ENCODE data around the gene ATP2B2.

Gene ATP2B2

GRCh38 chr3:10437272-10437994 lies 68.0 kb downstream of the ATP2B2 start:
- peak overlapping the region; percentile 49 for H3K4me3 Mint-ChIP-seq
- H3K36me3 Mint-ChIP-seq: no peaks in the 10 kb centered on the region
- no peaks in the 10 kb centered on the region for H3K27me3 Mint-ChIP-seq
- peaks cover 36% of the 10 kb centered on the region for H3K4me1 Mint-ChIP-seq (ENCODE audit: low read depth)
- peak overlapping the region; percentile 24 for H3K27ac Mint-ChIP-seq
- H3K9me3 Mint-ChIP-seq (ENCODE audit: low read depth): no peaks in the 10 kb centered on the region

DNA sequence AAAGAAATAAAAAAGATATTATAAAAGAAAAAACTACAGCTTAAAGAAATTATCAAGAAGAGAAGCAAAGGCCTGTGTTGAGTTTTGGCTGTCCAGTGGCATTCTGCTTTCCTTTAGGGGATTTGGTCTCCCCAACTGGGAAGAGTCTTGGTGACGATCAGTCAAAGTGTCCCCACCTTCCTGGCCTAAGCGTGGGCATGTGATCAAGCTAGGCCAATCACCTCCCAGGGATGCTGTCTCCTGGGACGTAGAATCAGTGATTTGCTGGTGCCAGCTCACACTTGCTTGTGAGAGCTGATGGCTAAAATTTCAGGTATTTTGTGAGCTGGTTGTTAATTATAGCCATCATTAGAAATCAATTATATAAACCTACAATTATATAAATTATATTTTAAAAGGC lies 69.5 kb downstream of the ATP2B2 start:
- Mint-ChIP-seq H3K4me3 (no peak overlapping the region), H3K9me3 (ENCODE audit: low read depth) (no peaks in the 10 kb centered on the region), H3K36me3 (no peaks in the 10 kb centered on the region), H3K27ac (no peak overlapping the region), H3K4me1 (ENCODE audit: low read depth) (peaks cover 33% of the 10 kb centered on the region), H3K27me3 (no peaks in the 10 kb centered on the region)

DNA sequence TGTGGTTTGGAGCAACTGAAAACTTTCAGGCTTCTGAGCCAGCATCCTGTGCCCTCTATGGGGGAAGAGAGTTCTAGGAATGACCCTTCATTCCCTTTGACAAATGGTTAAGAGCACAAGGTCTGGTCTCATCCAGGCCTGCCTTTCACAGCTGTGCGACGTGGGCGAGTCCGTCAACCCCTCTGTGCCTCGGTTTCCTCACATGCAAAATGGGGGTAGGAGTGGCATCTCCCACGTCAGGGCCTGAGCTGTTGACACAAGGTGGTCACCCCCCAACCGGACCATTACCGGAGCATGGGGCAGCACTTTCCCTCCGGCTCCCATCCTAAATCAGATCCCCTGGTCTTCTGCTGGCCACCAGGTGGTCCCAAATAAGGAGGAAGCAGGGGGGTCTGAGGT lies 70.4 kb downstream of the ATP2B2 start:
- H3K36me3 Mint-ChIP-seq: no peaks in the 10 kb centered on the region
- peaks cover 30% of the 10 kb centered on the region for H3K4me1 Mint-ChIP-seq (ENCODE audit: low read depth)
- H3K27me3 Mint-ChIP-seq: no peaks in the 10 kb centered on the region
- H3K4me3 Mint-ChIP-seq: no peak overlapping the region
- no peak overlapping the region for H3K27ac Mint-ChIP-seq
- H3K9me3 Mint-ChIP-seq (ENCODE audit: low read depth): no peaks in the 10 kb centered on the region

- Mint-ChIP-seq H3K4me3 (no peak overlapping the region), H3K9me3 (ENCODE audit: low read depth) (no peaks in the 10 kb centered on the region), H3K27me3 (no peaks in the 10 kb centered on the region), H3K4me1 (ENCODE audit: low read depth) (peaks cover 30% of the 10 kb centered on the region), H3K27ac (peak overlapping the region; percentile 46), H3K36me3 (no peaks in the 10 kb centered on the region)
Observed at GRCh38 chr3:10434144-10434937, 71.0 kb downstream of the ATP2B2 start.

DNA sequence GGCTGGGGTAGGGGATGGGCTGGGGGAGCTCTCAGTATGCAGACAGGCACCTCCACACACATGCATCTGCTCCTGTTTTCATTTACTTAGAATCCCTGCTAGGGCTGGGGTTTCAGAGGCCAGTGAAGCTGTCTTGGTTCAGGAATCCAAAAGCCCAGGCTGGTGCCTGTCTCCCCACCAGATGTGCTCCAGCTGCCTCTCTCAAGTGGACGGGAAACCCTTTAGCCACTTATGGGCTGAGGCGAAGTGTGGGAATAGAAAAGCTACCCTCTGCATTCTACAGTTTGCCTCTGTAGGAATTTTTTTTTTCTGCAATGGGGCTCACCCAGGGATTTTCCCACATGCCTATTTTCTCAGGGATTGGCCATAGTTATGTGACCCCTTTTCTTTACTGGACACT lies 72.5 kb downstream of the ATP2B2 start:
- H3K9me3 Mint-ChIP-seq (ENCODE audit: low read depth): no peaks in the 10 kb centered on the region
- H3K4me1 Mint-ChIP-seq (ENCODE audit: low read depth): peaks cover 23% of the 10 kb centered on the region
- H3K36me3 Mint-ChIP-seq: no peaks in the 10 kb centered on the region
- H3K4me3 Mint-ChIP-seq: no peak overlapping the region
- no peaks in the 10 kb centered on the region for H3K27me3 Mint-ChIP-seq
- H3K27ac Mint-ChIP-seq: no peak overlapping the region

GRCh38 chr3:10432156-10432845 lies 73.1 kb downstream of the ATP2B2 start:
- Mint-ChIP-seq H3K27ac (no peak overlapping the region), H3K9me3 (ENCODE audit: low read depth) (no peaks in the 10 kb centered on the region), H3K36me3 (no peaks in the 10 kb centered on the region)

GRCh38 chr3:10430805-10431204 lies 74.6 kb downstream of the ATP2B2 start:
- Mint-ChIP-seq H3K4me3 (no peak overlapping the region), H3K27ac (no peak overlapping the region), H3K27me3 (no peaks in the 10 kb centered on the region), H3K9me3 (ENCODE audit: low read depth) (no peaks in the 10 kb centered on the region), H3K36me3 (no peaks in the 10 kb centered on the region), H3K4me1 (ENCODE audit: low read depth) (peaks cover 4% of the 10 kb centered on the region)

More at GRCh38 chr3:10432156-10432845, 73.1 kb downstream of the ATP2B2 start:
- H3K27me3 Mint-ChIP-seq: no peaks in the 10 kb centered on the region
- H3K4me3 Mint-ChIP-seq: no peak overlapping the region
- H3K4me1 Mint-ChIP-seq (ENCODE audit: low read depth): peaks cover 17% of the 10 kb centered on the region

- Mint-ChIP-seq H3K4me3 (no peak overlapping the region), H3K27ac (no peak overlapping the region), H3K27me3 (no peaks in the 10 kb centered on the region), H3K36me3 (no peaks in the 10 kb centered on the region), H3K9me3 (ENCODE audit: low read depth) (no peaks in the 10 kb centered on the region), H3K4me1 (ENCODE audit: low read depth) (no peaks in the 10 kb centered on the region)
Observed at GRCh38 chr3:10428406-10429091, 76.8 kb downstream of the ATP2B2 start.

DNA sequence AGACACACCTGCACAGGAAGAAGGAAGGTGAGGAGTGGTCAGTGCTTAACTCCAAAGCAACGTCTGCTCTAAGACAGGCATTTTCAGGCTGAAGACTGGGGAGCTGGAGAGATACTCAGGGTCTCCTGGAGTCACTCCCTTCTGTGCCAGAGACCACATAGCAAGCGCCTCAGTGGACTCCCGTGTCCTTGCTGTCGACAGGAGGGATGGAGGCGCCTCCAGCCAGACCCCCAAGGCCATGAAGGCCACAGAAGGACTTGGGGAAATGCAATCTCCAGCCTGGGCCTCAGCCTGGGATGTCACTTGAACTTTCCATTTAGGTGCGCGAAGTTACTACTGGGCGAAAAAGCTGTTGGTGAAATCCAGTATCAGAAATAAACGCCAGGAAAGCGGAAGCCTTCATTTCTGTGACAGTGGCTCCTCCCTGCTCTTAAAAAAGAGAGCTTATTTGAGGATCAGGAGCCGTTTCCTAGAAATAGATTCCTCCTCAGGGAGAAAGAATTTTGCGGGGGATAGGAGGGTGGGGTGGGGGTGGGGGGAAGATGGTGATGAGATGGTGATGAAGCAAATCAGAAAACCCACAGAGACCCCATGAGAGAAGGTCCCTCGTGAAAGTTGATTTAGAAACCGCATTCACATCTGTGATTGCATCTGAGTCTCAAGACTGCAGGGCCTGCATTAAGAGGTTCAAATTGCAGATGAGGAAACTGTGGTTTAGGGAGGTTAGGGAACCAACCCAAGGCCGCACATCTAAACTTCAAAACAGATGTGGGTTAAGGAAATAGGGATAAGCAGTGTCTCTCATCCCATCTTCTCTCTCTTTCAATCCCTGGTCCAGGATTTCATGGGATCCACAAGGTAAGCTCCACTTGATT lies 78.8 kb downstream of the ATP2B2 start:
- Mint-ChIP-seq H3K9me3 (ENCODE audit: low read depth) (no peaks in the 10 kb centered on the region), H3K27me3 (no peaks in the 10 kb centered on the region), H3K4me3 (no peak overlapping the region), H3K4me1 (ENCODE audit: low read depth) (no peaks in the 10 kb centered on the region), H3K36me3 (no peaks in the 10 kb centered on the region), H3K27ac (no peak overlapping the region)

GRCh38 chr3:10423171-10423882 lies 82.1 kb downstream of the ATP2B2 start:
- H3K27ac Mint-ChIP-seq: no peak overlapping the region
- H3K36me3 Mint-ChIP-seq: no peaks in the 10 kb centered on the region
- H3K4me3 Mint-ChIP-seq: no peak overlapping the region
- H3K27me3 Mint-ChIP-seq: no peaks in the 10 kb centered on the region
- no peaks in the 10 kb centered on the region for H3K9me3 Mint-ChIP-seq (ENCODE audit: low read depth)
- peaks cover 9% of the 10 kb centered on the region for H3K4me1 Mint-ChIP-seq (ENCODE audit: low read depth)

- H3K4me1 Mint-ChIP-seq (ENCODE audit: low read depth): peaks cover 9% of the 10 kb centered on the region
- H3K27ac Mint-ChIP-seq: no peak overlapping the region
- no peaks in the 10 kb centered on the region for H3K9me3 Mint-ChIP-seq (ENCODE audit: low read depth)
- H3K36me3 Mint-ChIP-seq: no peaks in the 10 kb centered on the region
- H3K4me3 Mint-ChIP-seq: no peak overlapping the region
- no peaks in the 10 kb centered on the region for H3K27me3 Mint-ChIP-seq
Observed at GRCh38 chr3:10421996-10422395, 83.4 kb downstream of the ATP2B2 start.

DNA sequence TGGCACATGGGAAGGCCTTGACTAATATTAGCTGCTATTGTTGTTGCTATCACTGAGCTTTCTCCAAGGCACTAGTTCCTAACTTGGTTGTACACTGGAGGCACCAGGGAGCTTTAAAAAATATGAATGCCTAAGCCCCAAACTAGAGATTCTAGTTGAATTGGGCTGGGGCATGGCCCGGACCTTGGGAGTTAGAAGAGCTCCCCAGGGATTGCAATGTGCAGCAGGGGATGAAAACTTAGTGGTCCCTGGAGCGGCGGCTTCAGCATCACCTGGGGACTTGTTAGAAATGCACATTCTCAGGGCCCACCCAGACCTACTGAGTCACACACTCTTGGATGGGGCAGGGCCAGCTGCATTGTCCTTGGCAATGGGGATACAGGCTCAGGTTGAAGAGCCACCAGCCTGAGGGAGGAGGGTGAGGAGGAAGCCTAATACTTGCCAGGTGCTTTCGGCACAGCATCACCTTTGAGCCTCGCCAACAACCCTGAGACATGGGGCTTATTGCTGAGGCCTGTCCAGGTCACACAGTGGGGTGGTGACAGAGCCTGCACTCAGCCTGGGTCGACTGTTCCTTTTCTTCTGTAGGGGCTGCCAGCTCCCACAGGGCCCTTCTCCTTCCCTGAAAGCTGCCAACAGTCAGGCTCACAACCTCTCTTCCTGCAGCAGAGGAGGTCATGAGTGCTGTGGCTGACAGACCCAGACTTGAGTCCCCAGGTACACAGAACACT lies 84.5 kb downstream of the ATP2B2 start:
- Mint-ChIP-seq H3K27me3 (no peaks in the 10 kb centered on the region), H3K27ac (no peak overlapping the region), H3K36me3 (no peaks in the 10 kb centered on the region), H3K9me3 (ENCODE audit: low read depth) (no peaks in the 10 kb centered on the region), H3K4me3 (no peak overlapping the region), H3K4me1 (ENCODE audit: low read depth) (peaks cover 9% of the 10 kb centered on the region)

DNA sequence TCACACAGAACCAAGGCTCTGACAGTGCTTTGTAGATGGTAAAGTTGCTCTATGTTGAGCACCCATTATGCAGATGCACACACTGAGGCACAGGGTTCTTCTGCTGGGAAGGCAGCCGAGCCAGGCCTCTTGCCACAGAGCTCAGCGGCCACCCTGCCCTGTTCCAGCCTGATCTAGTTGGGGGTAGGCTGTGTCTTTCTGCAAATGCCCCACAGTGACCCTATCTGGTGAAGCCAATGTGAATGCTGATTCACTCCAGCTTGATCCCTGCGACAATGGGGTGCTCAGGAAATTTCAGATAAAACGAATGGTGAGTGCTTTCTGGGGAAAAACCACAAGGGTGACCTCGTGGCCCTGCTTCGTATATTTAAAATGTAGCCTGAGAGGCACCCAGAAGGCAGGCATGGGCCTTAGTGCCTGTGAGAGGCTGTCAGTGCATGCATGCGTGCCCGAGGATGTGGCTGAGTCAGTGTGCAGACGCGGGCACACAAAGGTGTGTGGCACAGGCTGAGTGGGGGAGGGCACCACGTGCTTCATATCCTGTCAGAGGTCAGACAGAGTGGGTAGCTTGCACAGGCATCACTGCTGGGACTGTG lies 85.7 kb downstream of the ATP2B2 start:
- no peak overlapping the region for H3K27ac Mint-ChIP-seq
- no peaks in the 10 kb centered on the region for H3K9me3 Mint-ChIP-seq (ENCODE audit: low read depth)
- H3K4me3 Mint-ChIP-seq: no peak overlapping the region
- H3K36me3 Mint-ChIP-seq: no peaks in the 10 kb centered on the region
- no peaks in the 10 kb centered on the region for H3K27me3 Mint-ChIP-seq
- peaks cover 9% of the 10 kb centered on the region for H3K4me1 Mint-ChIP-seq (ENCODE audit: low read depth)

All from activated naive CD8-positive, alpha-beta T cell (primary cell).